ENCODE data around the gene GPR137. TPM values are rescaled to one million over a fixed set of nuclear protein-coding genes. Genes with fewer than 3 reads are reported as not detected.

GPR137 gene
- total and polyA plus RNA-seq, 7 experiments from 2014 or later = 4.9 to 45.9 (median 30.8) TPM

- DNase-seq = peak in 3 of 9 donors; percentile 25 to 28 (median 27)
- no peaks in the 10 kb centered on the region for H3K9me3 ChIP-seq (ENCODE audit: control insufficient read depth in 2 of 3, low read length in 3 of 3)
- POLR2A ChIA-PET = interaction anchor here (1.3 kb wide), 1 partner anchor 106 kb away, joined by 6 read pairs; the partner anchor contains the start of gene STIP1
- no peaks in the 10 kb centered on the region for H3K4me1 ChIP-seq (ENCODE audit: control insufficient read depth in 2 of 2, insufficient read depth in 2 of 2, low read length in 2 of 2)
- no peak overlapping the region for H3K27ac ChIP-seq (ENCODE audit: low read depth, low read length)
- H3K4me3 ChIP-seq (ENCODE audit: low read length) = no peak overlapping the region
- Mint-ChIP-seq H3K27ac (no peak overlapping the region), H3K9me3 (peaks cover 0 to 2% (median 0%) of the 10 kb centered on the region in 11 donors), H3K36me3 (peaks cover 0 to 3% (median 0%) of the 10 kb centered on the region in 5 donors), H3K27me3 (peaks cover 39 to 57% (median 43%) of the 10 kb centered on the region in 5 donors), H3K4me1 (peaks cover 5 to 11% (median 8%) of the 10 kb centered on the region in 7 donors), H3K4me3 (peak overlapping the region in 3 of 10 donors; percentile 57 to 83 (median 77))
- intact Hi-C loops (cut with micrococcal nuclease) = loop anchor here in 1 of 2 donors (1.0 kb wide), 1 partner anchor 9 kb away; no protein-coding TSS in a partner anchor
- peaks cover 0 to 11% of the 10 kb centered on the region in 2 donors for H3K27me3 ChIP-seq (ENCODE audit: control insufficient read depth in 2 of 2, insufficient read depth in 2 of 2, low read length in 2 of 2)
- peak; percentile 57 for ATAC-seq
- CTCF ChIA-PET = no interaction called here
- H3K36me3 ChIP-seq (ENCODE audit: control insufficient read depth in 2 of 3, insufficient read depth in 3 of 3, low read length in 3 of 3) = no peaks in the 10 kb centered on the region
These were observed 6.3 kb downstream of the GPR137 start for GRCh38 chr11:64291752-64292459.

GRCh38 chr11:64292460-64293254, 7.0 kb downstream of the GPR137 start:
- Mint-ChIP-seq H3K4me1 (peaks cover 9 to 13% (median 10%) of the 10 kb centered on the region in 7 donors), H3K4me3 (peak overlapping the region in 9 of 10 donors; percentile 36 to 83 (median 66)), H3K9me3 (peaks cover 0 to 2% (median 0%) of the 10 kb centered on the region in 11 donors), H3K27me3 (peaks cover 45 to 65% (median 51%) of the 10 kb centered on the region in 5 donors), H3K27ac (peak overlapping the region in 1 of 9 donors; percentile 43), H3K36me3 (peaks cover 0 to 3% (median 0%) of the 10 kb centered on the region in 5 donors)
- Histone ChIP-seq H3K4me3 (ENCODE audit: low read length) (no peak overlapping the region), H3K36me3 (ENCODE audit: control insufficient read depth in 2 of 3, insufficient read depth in 3 of 3, low read length in 3 of 3) (no peaks in the 10 kb centered on the region), H3K9me3 (ENCODE audit: control insufficient read depth in 2 of 3, low read length in 3 of 3) (no peaks in the 10 kb centered on the region), H3K27me3 (ENCODE audit: control insufficient read depth in 2 of 2, insufficient read depth in 2 of 2, low read length in 2 of 2) (peaks cover 0 to 15% of the 10 kb centered on the region in 2 donors), H3K4me1 (ENCODE audit: control insufficient read depth in 2 of 2, insufficient read depth in 2 of 2, low read length in 2 of 2) (no peaks in the 10 kb centered on the region), H3K27ac (ENCODE audit: low read depth, low read length) (no peak overlapping the region)
- intact Hi-C loops (cut with micrococcal nuclease) = loop anchor here in 1 of 2 donors (1.0 kb wide), 1 partner anchor 9 kb away; no protein-coding TSS in a partner anchor
- CTCF ChIA-PET = interaction anchor here (0.5 kb wide), 1 partner anchor 88 kb away, joined by 3 read pairs; no protein-coding TSS in a partner anchor
- POLR2A ChIA-PET = interaction anchor here (1.1 to 1.3 kb wide), 2 partner anchors 8 to 107 kb away, joined by 3 to 6 read pairs; partner anchors contain the start of genes BAD and STIP1
- DNase-seq (no peak), ATAC-seq (no peak)

GRCh38 chr11:64294774-64295173, 9.1 kb downstream of the GPR137 start:
- Mint-ChIP-seq H3K4me3 (no peak overlapping the region), H3K27me3 (peaks cover 57 to 84% (median 64%) of the 10 kb centered on the region in 5 donors), H3K4me1 (peaks cover 12 to 23% (median 18%) of the 10 kb centered on the region in 7 donors), H3K27ac (peak overlapping the region in 1 of 9 donors; percentile 20), H3K9me3 (peaks cover 0 to 4% (median 0%) of the 10 kb centered on the region in 11 donors), H3K36me3 (peaks cover 0 to 3% (median 0%) of the 10 kb centered on the region in 5 donors)
- Histone ChIP-seq H3K27ac (ENCODE audit: low read depth, low read length) (no peak overlapping the region), H3K36me3 (ENCODE audit: control insufficient read depth in 2 of 3, insufficient read depth in 3 of 3, low read length in 3 of 3) (no peaks in the 10 kb centered on the region), H3K27me3 (ENCODE audit: control insufficient read depth in 2 of 2, insufficient read depth in 2 of 2, low read length in 2 of 2) (peaks cover 3 to 24% of the 10 kb centered on the region in 2 donors), H3K4me3 (ENCODE audit: low read length) (no peak overlapping the region), H3K4me1 (ENCODE audit: control insufficient read depth in 2 of 2, insufficient read depth in 2 of 2, low read length in 2 of 2) (peaks cover 1 to 9% of the 10 kb centered on the region in 2 donors), H3K9me3 (ENCODE audit: control insufficient read depth in 2 of 3, low read length in 3 of 3) (no peaks in the 10 kb centered on the region)
- ATAC-seq (no peak), DNase-seq (no peak)
- POLR2A ChIA-PET = interaction anchor here (0.6 to 0.7 kb wide), 2 partner anchors 68 to 104 kb away, joined by 3 read pairs; no protein-coding TSS in a partner anchor
- intact Hi-C loops (cut with micrococcal nuclease) = no loop called here
- CTCF ChIA-PET = interaction anchor here (0.9 kb wide), 1 partner anchor 91 kb away, joined by 4 read pairs; no protein-coding TSS in a partner anchor

- Histone ChIP-seq H3K9me3 (ENCODE audit: control insufficient read depth in 2 of 3, low read length in 3 of 3) (no peaks in the 10 kb centered on the region), H3K4me3 (ENCODE audit: low read length) (no peak overlapping the region), H3K27me3 (ENCODE audit: control insufficient read depth in 2 of 2, insufficient read depth in 2 of 2, low read length in 2 of 2) (peaks cover 3 to 29% of the 10 kb centered on the region in 2 donors), H3K36me3 (ENCODE audit: control insufficient read depth in 2 of 3, insufficient read depth in 3 of 3, low read length in 3 of 3) (no peaks in the 10 kb centered on the region), H3K27ac (ENCODE audit: low read depth, low read length) (no peak overlapping the region), H3K4me1 (ENCODE audit: control insufficient read depth in 2 of 2, insufficient read depth in 2 of 2, low read length in 2 of 2) (peaks cover 11 to 19% of the 10 kb centered on the region in 2 donors)
- H3K36me3 Mint-ChIP-seq = peaks cover 0 to under 1% (median 0%) of the 10 kb centered on the region in 5 donors
- peaks cover 0 to 3% (median 0%) of the 10 kb centered on the region in 11 donors for H3K9me3 Mint-ChIP-seq
- ChIA-PET CTCF (interaction anchor here (0.7 to 0.9 kb wide), 2 partner anchors 26 to 92 kb away, joined by 3 to 4 read pairs; no protein-coding TSS in a partner anchor), POLR2A (interaction anchor here (0.9 kb wide), 1 partner anchor 9 kb away, joined by 3 read pairs; no protein-coding TSS in a partner anchor)
- H3K4me3 Mint-ChIP-seq = no peak overlapping the region
- H3K27ac Mint-ChIP-seq = no peak overlapping the region
- ATAC-seq (no peak), DNase-seq (no peak)
- H3K4me1 Mint-ChIP-seq = peaks cover 20 to 30% (median 20%) of the 10 kb centered on the region in 7 donors
- H3K27me3 Mint-ChIP-seq = peaks cover 58 to 86% (median 69%) of the 10 kb centered on the region in 5 donors
- intact Hi-C loops (cut with micrococcal nuclease) = no loop called here
These were observed 10.1 kb downstream of the GPR137 start for GRCh38 chr11:64295760-64296159.

- Histone ChIP-seq H3K4me1 (ENCODE audit: control insufficient read depth in 2 of 2, insufficient read depth in 2 of 2, low read length in 2 of 2) (peaks cover 14 to 20% of the 10 kb centered on the region in 2 donors), H3K27ac (ENCODE audit: low read depth, low read length) (no peak overlapping the region), H3K9me3 (ENCODE audit: control insufficient read depth in 2 of 3, low read length in 3 of 3) (no peaks in the 10 kb centered on the region), H3K27me3 (ENCODE audit: control insufficient read depth in 2 of 2, insufficient read depth in 2 of 2, low read length in 2 of 2) (peaks cover 3 to 28% of the 10 kb centered on the region in 2 donors), H3K4me3 (ENCODE audit: low read length) (no peak overlapping the region), H3K36me3 (ENCODE audit: control insufficient read depth in 2 of 3, insufficient read depth in 3 of 3, low read length in 3 of 3) (no peaks in the 10 kb centered on the region)
- H3K27ac Mint-ChIP-seq = no peak overlapping the region
- peaks cover 20 to 32% (median 21%) of the 10 kb centered on the region in 7 donors for H3K4me1 Mint-ChIP-seq
- ChIA-PET POLR2A (interaction anchor here (0.9 kb wide), 1 partner anchor 9 kb away, joined by 3 read pairs; no protein-coding TSS in a partner anchor), CTCF (interaction anchor here (0.7 to 0.8 kb wide), 2 partner anchors 26 to 92 kb away, joined by 3 read pairs; no protein-coding TSS in a partner anchor)
- DNase-seq (no peak), ATAC-seq (no peak)
- H3K4me3 Mint-ChIP-seq = no peak overlapping the region
- intact Hi-C loops (cut with micrococcal nuclease) = no loop called here
- peaks cover 0 to 2% (median 0%) of the 10 kb centered on the region in 11 donors for H3K9me3 Mint-ChIP-seq
- peaks cover 59 to 86% (median 71%) of the 10 kb centered on the region in 5 donors for H3K27me3 Mint-ChIP-seq
- H3K36me3 Mint-ChIP-seq = no peaks in the 10 kb centered on the region
These were observed 10.6 kb downstream of the GPR137 start for GRCh38 chr11:64296236-64296635.
